Measurements from ENCODE around the gene GNAI1.
"Not testable (repeated sequence)": the region's sequence is repeated elsewhere in the genome, so short reads cannot be mapped to it uniquely, and the experiment has no call there.

The GNAI1 gene

DNA sequence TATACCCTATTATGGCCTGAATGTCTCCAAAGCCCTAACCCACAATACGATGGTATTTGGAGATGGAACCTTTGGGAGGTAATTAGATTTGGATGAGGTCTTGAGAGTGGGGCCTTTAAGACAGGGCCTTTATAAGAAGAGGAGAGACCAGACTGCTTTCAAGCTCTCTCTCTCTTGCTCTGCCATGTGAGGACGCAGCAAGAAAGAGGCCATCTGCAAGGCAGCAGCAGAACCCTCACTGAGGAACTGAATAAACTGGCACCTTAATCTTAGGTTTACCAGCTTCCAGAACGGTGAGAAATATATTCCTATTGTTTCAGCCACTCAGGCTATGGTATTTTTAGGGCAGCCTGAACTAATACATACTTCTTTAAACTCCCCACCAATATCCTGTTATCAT, 2.0 kb upstream of the GNAI1 start:
- no peak for DNase-seq (ENCODE audit: low spot score)

DNA sequence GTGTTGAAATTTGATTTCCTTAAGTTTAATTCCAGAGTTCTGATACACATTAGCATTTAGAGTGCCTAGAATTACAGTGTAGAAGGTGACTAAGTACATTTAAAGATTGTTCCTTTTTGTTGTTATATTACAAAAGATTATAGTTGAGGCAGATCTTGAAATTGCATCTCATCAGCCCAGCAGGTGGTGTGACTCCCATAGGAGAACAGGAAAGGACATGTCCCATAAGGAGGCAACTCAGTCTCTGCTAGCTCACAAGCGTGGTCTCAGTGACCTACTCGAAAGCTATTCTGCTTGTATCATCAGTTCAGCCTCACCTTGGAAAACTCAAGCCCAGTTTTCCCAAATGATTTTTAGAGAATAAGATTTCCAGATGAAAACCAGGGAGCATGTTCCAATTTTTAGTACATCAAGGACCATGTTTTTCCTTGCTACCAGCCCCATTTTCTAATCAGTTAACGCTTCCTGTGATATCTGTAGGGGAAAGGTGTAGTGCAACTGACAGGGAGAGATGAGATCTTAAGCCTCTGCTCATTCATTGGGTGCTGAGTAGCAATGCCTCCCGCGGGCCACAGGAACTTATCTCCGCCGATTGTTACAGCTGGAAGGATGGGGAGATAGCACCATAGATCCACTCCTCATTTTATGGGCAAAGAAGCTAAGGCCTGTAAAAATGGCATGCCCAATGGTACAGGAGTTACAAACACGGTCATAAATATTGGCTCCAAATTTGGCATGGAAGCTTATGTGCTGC, 1.1 kb upstream of the GNAI1 start:
- no peak for DNase-seq (ENCODE audit: low spot score)

- no peak for DNase-seq (ENCODE audit: low spot score)
Observed at GRCh38 chr7:80134115-80134535, 506 bp upstream of the GNAI1 start.

DNA sequence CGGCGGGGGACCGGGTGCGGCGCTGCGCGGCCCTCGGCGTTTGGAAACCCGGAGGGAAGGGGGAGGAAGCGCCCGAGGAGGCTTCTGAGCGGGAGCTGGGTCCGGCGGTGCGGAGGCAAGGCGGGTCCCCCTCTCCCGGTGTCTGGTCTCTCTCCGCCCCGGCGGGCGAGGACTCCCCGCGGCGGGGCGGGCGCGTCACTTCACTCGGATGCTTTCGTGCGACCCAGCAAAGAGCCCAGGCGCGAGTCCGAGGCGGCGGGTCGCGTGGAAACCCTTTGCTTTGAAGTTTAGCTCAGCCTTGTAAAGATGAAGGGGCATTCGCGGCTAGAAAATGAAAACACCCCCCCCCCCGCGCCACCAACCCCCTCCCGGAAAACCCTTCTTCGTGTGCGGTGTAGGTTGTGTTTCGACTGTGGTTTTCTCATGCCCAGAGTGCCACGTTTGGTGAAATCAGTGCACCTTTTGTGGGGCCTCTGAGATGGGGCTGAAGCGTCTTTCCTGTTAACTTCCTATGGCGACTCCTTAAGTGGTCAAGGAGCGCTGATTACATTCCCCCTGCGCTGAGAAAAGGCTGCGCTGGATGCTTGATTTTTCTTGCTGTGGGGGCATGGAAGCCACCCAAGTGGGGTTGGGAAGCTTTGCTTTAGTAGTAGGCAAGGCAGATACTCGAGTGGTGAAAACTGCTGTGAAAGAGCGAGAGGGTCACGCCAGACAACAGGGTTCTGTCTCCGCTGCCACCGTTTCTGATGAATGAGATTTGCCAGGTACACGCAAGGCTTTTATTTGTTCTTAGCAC, 876 bp downstream of the GNAI1 start:
- DNase-seq (ENCODE audit: low spot score) = peak; percentile 3

DNA sequence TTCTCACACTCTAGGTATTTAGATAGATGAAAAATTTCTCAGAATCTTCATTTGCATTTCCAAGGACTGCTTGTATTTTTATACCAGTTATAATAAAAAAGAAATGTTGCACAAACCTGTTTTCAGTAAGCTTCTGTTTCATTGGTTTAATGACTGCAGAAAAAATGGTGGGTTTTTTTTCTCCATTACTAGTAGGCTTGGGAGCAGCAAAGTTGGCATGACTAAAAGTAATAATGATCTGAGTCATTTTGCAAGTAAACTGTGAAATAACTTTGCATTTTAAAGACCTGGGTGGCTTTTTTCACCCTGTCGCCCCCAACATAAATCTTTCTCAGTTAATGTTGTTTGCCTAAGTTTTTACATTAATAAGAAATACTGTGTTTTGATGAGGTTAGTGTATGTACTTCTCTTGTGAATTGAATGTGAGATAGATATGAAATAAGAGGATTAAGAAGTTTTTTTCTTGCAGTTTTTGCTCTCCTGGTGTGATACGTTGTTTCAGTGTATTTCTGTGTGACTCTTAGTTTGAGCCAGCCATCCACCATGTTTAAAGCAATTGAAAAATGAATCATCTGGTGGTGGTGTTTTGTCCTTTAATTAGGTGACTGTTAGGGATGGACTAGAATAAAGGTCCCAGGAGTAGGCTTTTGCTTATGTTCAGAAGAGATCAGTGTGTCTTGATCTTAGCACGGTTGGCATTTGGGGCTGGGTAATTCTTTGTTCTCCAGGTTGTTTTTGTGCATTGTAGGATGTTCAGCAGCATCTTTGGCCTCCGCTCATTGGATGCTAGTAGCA, 1.8 kb downstream of the GNAI1 start:
- no peak for DNase-seq (ENCODE audit: low spot score)

DNA sequence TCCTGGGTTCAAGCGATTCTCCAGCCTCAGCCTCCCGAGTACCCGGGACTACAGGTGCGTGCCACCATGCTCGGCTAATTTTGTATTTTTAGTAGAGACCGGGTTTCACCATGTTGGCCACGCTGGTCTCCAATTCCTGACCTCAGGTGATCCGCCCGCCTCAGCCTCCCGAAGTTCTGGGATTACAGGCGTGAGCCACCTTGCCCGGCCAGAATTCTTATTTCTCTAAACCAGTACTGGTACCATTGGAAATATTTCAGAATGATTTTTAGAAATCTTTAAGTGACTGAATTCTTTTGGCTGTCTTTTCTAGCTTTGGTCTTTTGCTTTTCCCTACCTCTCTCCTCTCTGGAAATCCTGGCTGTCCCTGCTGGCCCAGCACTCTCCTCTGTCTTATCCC, 2.8 kb downstream of the GNAI1 start:
- DNase-seq (ENCODE audit: low spot score) = no peak

DNA sequence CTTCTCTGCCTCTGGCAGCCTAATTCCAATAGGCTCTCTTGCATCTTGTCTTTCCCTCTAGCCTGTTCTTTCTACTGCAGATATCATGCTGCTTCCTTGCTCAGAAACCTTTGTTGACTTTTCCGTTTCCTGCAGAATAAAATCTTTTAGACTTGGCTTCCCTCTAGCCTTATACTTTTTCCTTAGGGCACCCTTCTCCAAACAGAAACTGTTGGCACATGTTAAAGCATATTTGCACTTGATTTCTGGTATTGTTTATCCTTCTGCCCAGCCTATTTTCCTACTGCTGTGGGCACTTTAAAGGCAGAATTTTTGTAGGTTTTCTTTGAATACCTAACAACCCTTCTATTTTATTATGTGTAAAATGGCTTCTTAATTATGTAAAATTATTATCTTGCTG, 4.6 kb downstream of the GNAI1 start:
- DNase-seq (ENCODE audit: low spot score) = no peak

- no peak for DNase-seq (ENCODE audit: low spot score)
Observed at GRCh38 chr7:80140388-80140787, 5.8 kb downstream of the GNAI1 start.

GRCh38 chr7:80141376-80141775, 6.7 kb downstream of the GNAI1 start:
- no peak for DNase-seq (ENCODE audit: low spot score)

DNA sequence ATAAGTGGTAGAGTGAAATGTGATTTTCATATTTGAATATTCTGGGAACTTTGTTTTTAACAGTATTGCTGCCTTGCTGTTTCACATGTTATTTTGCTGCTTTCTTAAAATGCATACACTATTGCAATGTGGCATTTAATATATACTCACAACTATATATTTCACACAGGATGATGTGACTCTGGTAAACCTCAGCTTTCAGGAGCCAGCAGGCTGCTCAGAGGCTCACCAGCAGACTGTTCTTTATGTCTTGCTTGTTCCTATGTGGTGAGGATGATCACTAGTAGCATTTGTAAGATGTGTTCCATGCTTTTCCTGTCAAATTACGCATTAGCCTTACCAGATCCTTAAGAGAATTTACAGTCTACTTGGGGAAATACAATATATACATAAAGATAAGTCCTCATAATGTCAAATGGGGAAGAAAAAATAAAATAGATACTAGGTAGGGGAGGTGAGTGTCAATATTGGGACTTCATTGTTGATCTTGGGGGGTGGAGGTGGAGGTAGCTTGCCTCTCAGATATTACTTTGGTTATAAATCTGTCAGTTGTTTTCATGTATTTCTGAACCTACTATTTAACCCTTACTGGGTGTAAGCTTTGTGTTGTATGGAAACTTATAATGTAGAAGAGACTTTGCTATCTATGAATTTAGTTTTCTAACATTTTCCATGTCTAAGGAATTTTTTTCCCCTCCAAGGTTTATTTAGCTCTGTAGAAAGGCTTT, 8.4 kb downstream of the GNAI1 start:
- no peak for DNase-seq (ENCODE audit: low spot score)

GRCh38 chr7:80145780-80146422, 11.3 kb downstream of the GNAI1 start:
- DNase-seq (ENCODE audit: low spot score) = no peak

DNA sequence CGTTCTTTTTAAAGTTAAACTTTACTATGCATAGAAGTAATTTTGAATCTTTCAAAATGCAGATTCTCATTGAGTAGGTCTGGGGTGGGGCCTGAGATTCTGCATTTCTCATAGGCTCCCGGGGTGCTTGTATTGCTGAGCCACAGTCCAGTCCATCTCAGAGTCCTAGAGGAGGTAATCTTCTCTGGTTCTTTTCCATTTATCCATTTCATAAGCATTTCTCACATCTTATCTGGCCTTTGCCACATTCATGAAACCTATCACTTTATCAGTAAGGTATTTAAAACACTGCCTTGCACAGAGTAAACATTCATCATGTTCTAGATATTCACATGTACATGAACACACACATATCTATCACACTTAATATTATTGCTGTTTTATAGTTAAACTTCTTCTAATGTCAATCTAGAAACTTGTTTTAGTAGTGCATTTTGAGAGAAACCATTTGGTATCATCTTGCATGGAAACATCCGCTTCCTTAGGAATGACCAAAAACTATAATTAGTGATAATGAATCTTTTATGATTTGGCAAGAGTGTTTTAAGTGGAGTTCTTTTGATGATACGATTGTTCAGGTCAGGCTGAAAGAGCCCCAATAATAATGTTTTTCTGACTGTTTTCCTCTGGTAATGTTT, 12.0 kb downstream of the GNAI1 start:
- no peak for DNase-seq (ENCODE audit: low spot score)

GRCh38 chr7:80147543-80148391, 13.1 kb downstream of the GNAI1 start:
- no peak for DNase-seq (ENCODE audit: low spot score)

DNA sequence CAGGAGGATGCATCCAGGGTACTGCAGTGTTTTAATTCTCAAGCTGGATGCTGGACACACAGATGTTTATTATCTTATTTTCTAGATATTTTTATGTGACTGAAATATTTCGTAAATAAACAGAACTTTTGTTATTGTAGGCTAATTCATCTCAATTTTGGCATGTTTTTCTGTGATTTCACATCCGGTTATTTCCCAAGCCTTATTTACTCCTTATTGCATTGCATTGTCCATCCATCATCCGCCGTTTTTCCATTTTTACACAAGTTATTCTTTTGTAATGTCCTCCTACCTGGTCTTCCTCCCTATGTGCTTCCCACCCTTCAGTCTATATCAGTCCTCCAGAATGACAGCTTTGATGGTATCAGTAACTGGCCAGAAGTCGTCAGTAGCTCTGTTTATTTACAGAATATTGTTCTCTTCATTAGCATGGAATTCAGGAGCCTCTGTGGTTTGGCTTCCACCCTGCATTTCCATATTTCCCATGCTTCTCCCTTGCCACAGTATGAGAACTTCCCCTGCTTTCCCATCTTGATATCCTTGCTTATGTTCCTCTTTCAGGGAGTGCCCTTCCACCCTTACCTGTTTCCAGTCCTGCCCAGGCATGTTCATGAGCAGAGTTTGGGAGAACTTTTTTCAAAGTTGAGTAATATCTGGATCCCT, 16.1 kb downstream of the GNAI1 start:
- no peak for DNase-seq (ENCODE audit: low spot score)

DNA sequence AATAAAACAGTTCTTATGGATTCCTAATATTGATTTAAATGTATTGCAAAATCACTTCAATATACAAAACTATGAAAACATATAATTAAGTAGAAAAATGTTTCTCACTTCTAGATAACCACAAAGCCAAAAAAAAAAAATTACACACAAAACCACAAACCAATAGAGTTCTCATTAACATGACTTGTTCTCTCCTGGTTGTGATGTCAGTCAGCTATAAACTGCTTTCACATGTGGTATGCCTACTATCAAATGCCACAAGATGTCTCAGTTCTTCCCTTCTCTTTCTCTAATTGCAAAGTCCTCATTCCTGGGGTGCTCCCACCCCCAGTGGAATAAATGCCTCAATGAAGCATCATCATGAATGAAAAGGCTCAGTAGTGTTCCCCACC, 16.6 kb downstream of the GNAI1 start:
- DNase-seq (ENCODE audit: low spot score) = no peak

DNA sequence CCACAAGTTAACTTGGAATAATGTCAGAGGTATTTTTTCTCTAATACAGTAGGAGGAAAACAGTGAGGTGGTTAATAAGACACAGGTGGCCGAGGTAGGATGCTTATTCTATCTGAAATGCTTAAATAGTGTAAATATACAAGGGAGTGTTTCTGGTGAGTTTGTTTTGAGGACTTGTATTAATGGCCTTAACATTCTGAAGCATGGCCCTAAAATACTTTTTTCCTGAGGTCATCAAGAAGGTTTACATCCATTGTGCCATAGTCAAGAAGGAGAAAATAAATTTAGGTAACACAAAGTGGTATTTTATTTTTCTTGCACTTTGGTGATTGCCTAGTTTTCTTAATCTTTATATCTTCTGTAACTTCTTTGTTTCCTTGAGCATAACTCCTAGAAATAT, 18.8 kb downstream of the GNAI1 start:
- no peak for DNase-seq (ENCODE audit: low spot score)

DNA sequence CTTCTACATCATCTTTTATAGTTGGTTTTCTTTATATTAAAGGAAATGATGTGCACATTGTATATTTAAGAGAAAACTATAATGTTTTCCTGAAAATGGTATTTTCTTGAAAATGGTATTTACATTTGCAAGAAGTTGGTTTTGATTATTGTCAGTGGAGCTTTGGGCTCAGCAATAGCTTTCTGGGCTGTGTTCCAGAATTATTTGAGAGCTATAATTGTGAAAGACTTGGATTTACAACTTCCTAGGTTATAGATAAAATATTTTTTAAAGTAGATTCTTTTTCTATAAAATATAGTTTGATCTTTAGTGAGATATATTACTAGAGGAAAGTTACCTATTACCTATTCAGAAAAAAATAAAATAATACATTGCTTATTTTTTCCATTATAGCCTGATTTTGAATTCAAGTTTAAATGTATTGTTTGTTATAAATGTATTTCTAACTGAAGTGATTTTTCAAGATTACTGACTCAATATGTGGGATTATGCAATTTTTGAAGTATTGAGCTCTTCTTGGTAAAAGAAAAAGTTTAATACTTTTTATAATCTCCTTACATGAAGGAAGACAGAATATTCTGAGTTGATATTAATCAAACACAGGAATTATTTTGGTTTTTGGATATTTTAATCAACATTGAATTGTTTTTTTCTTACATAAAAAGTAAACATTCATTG, 20.2 kb downstream of the GNAI1 start:
- no peak for DNase-seq (ENCODE audit: low spot score)

DNA sequence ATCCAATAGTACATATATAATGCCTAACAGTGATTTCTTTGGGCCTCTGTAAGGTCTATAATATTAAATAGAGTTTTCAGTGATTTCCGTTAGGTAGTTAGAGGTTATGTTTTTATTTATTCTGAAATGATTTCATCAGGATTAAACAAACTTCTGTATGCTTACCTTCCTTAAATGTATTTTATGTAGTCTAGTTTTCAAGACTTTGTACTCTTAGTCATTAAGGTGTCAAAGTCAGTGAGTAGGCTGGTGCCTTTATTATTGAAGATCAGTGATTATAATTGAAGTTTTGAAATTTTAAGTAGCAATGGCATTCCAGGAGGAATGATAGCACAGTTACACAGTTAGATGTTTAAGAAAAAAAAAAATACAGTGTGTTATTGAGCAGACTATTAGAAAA, 20.7 kb downstream of the GNAI1 start:
- no peak for DNase-seq (ENCODE audit: low spot score)

GRCh38 chr7:80157770-80158169, 23.1 kb downstream of the GNAI1 start:
- DNase-seq (ENCODE audit: low spot score) = not testable (repeated sequence)
